ENCODE results near the gene ZNF691.
"Not testable (repeated sequence)": the region's sequence is repeated elsewhere in the genome, so short reads cannot be mapped to it uniquely, and the experiment has no call there.

ZNF691 gene, protein sequence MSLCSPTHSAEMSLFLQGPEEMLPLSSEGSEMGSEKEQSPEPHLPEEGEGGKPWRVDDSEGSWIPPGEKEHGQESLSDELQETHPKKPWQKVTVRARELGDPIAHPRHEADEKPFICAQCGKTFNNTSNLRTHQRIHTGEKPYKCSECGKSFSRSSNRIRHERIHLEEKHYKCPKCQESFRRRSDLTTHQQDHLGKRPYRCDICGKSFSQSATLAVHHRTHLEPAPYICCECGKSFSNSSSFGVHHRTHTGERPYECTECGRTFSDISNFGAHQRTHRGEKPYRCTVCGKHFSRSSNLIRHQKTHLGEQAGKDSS

GRCh38 chr1:42846257-42847110, at the start of gene ZNF691:
Gene ZNF691, plus strand, starts transcription at chr1:42846613. Its CDS starts 3,046 bp downstream, at chr1:42849659.
- DNase-seq: peak; percentile 99

GRCh38 chr1:42797414-42797813, 49.0 kb upstream of the ZNF691 start:
- no peak for DNase-seq

DNA sequence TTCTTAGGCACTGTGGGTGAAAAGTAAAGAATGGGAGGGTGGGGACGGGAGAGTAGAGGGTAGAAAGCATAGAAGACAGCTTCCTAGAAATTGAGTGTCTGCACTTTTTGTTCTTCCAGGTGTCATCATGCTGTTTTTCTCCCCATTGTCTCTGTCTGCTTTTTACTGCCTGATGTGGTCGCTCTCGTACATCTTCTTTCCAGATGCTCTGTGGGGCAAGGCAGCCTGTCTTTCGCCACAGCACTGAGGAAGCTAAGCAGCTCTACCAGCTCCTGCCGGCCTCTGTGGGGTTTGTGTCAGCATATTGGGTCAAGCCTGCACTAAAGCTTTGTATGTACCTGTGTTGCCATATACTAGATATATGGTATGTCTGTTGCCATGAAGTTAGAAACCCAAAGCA, 48.4 kb upstream of the ZNF691 start:
- no peak for DNase-seq

DNA sequence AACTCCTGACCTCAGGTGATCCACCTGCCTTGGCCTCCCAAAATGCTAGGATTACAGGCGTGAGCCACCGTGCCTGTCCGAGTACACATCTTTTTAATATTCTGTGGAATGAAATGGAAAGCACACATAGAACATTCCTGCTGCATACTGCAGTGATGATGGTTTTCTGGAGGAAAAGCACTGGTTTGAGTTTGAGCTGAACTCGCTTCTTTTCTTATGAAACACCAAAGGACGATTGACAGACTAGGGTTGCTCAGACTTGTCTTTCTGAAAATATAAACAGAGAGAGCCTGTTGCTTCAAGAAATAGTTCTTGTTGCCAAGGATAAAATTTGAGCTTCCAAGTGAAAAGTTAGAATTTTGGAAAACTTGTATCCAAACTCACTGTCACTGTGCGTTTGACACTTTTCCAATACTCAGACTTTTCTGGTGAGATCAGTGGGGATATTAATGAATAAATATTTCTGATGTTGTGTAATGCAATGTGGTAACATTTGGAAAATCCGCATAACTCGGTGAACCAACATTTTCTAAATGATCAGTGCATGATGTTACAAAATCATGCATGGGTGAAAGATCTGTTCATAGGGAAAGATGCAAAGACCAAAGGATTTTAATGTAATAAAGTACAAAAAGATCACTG, 44.5 kb upstream of the ZNF691 start:
- no peak for DNase-seq

DNA sequence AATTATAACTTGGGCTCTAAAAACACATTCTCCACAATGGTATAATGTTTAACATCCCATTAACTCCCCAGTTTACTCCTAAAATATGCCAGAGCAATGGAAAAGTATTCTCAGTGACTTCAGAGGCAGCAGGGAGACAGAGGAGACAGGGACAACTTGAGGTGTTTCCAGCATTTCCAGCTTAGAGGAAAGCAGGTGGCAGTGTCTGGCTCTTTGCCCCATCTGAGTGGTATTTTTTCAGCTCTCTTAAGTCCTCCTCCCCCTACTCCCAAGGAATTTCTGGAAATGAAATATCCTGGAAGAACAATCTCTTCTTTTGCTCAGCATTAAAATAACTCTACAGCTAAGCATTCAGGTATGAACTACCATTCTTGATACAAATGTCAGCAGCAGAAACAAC, 40.2 kb upstream of the ZNF691 start:
- no peak for DNase-seq

DNA sequence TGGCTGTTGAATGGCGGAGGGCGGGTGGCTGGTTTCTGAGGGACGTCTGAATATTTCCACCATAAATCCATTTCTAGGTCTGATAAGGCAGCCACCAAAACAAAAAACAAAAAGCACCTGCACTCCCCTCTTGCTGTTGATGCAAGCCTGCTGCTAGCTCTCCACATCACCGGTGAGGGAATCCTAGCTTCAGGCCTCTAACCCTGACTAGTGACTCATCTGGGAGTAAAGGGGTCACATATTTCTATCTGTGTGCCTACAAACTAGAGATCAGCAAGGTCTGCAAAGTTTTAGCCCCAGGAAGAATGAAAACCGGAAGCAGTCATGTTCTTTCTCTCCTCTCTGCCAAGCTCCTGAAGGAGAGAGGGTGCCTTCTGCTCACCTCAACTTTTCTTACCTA, 39.8 kb upstream of the ZNF691 start:
- DNase-seq: no peak

- DNase-seq: no peak
These were observed 39.3 kb upstream of the ZNF691 start for GRCh38 chr1:42807056-42807668.

DNA sequence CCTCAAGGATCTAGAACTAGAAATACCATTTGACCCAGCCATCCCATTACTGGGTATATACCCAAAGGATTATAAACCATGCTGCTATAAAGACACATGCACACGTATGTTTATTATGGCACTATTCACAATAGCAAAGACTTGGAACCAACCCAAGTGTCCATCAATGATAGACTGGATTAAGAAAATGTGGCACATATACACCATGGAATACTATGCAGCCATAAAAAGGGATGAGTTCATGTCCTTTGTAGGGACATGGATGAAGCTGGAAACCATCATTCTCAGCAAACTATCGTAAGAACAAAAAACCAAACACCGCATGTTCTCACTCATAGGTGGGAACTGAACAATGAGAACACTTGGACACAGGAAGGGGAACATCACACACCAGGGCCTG, 31.6 kb upstream of the ZNF691 start:
- DNase-seq: not testable (repeated sequence)

DNA sequence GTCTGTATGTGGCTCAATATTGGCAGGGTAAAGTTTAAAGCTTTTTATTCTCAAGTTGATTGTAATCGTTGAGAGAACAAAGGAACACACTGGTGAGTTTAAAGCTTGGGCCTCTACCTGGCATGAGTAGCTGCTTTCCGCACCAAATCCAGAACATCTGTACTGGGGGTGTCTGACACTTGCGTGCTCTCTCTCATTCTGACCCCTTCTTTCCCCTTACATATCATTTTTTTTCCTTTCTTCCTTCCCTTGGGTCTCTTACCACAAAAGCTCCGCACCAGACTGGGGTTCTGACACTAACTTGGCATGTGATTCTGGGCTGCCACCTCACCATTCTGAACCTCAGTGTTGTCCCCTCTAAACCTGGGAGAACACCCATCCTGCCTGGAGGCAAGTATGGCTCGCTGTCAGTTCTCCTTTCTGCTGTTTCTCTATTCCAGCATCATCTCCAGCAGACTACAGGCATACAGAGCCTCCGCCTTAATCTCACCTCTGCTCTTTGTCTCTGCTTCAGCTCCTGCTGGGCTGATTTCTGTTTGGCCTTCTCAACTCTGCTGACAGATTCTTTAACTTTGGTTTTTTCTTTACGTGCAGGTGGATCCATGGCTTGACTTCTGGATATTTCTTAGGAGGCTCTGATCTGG, 30.4 kb upstream of the ZNF691 start:
- no peak for DNase-seq

GRCh38 chr1:42816585-42817439, 29.6 kb upstream of the ZNF691 start, which contains the start of the genes ERMAP and SVBP:
Gene ERMAP, plus strand, starts transcription at chr1:42817122. Its CDS starts 13,327 bp downstream, at chr1:42830449.
Gene SVBP, minus strand, starts transcription at chr1:42817397. Its CDS starts 853 bp downstream, at chr1:42816544.
- DNase-seq: peak; percentile 92

DNA sequence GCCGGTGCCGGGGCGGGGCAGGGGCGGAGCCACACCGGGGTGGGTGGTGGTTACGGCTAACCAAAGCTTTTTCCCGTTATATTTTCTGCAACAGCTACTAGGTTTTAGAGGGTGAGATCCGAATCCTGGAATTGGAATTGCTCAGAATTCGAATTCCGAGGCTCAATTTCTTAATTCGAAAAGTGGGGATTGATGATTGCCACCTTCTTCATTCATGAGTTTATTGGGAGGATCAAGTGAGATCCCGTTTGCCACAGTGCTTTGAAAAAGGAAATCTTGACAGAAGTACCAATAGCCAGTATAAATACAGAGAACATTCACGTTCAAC, 29.0 kb upstream of the ZNF691 start:
- no peak for DNase-seq

DNA sequence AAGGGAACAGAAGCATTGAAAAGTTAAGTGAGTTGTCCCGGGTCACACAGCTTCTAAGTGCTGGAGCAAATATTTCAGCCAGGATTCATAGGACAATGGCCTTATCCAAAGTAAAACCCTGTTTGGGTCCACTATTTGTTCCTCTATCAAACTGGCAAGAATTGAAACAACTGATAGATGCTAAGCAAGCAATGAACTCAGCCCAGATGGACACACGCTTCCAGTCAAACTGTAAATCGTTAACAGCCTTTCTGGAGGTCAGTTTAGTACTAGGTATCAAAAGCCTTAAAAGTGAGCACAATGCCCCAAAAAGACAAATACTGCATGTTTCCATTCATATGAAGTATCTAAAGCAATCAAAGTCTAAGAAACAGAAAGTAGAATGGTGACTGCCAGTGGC, 28.4 kb upstream of the ZNF691 start:
- no peak for DNase-seq

GRCh38 chr1:42820813-42821212, 25.6 kb upstream of the ZNF691 start:
- DNase-seq: no peak

DNA sequence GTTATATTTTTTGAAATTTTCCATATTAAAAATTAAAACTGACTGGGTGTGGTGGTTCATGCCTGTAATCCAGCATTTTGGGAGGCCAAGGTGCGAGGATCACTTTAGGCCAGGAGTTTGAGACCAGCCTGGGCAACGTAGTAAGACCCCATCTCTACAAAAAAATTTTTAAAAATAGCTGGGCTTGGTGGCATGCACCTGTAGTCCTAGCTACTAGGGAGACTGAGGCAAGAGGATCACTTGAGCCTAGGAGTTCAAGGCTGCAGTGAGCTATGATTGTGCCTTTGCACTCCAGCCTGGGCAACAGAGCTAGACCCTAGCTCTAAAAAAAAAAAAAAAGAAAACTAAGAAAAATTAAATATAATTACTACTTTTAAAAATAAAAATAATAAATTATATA, 24.7 kb upstream of the ZNF691 start:
- no peak for DNase-seq

DNA sequence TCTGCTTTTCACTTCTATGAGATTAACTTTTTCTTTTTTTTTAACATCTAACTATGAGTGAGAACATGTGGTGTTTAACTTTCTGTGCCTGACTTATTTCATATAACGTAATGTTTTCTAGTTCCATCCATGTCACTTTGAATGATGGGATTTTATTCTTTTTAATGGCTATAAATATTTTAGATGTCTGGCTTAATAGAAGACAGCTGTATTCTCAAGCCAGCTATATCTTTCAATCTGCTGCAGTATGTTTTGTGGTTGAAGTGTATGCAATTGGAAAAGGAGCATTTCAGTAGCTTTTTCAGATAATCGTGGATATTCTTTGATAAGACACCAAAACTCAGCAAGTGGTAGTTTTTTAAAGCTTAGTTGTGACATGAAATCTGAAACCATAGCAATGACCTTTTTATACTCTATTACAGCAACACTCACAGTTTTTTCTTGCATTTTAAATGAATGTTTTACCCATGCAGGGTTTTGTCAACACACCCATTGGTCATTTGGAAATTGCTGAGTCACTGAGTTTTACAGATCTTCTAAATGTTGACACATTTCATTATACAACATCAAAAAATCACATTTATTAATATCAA, 23.5 kb upstream of the ZNF691 start:
- DNase-seq: no peak

- DNase-seq: no peak
These were observed 21.9 kb upstream of the ZNF691 start for GRCh38 chr1:42824481-42825035.

- DNase-seq: no peak
These were observed 21.2 kb upstream of the ZNF691 start for GRCh38 chr1:42825036-42825851.

- DNase-seq: no peak
These were observed 15.8 kb upstream of the ZNF691 start for GRCh38 chr1:42830631-42831030.

DNA sequence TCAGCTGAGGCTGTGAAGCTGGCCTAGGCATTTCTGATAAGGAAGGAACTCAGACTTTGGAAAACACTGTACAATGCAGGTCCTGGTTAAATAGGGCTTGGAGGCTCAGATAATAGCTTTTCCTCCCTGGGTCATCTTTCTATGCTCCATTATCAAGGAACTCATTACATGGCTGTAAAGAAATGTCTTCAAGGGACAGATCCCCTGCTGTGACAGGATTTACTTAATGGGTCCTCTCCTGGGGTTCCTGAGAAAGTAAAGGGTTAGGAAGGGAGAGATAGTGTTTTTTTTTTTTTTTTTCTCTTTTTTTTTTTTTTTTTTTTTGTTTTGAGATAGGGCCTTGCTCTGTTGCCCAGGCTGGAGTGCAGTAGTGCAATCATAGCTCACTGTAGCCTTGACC, 15.1 kb upstream of the ZNF691 start:
- DNase-seq: no peak

GRCh38 chr1:42832641-42833240, 13.7 kb upstream of the ZNF691 start:
- DNase-seq: no peak
